OCI-LY7 (cell line): ENCODE data around the gene GTSE1.

Experiments
- EZH2phosphoT487 ChIP-seq: fragments of 200-600 bp; sonication (generic); IDR thresholded peaks from 2 replicates; pipeline ENCODE4 v1.6.1; 2018; ENCODE audit warnings: low read depth, borderline replicate concordance, mild to moderate bottlenecking, mixed run types, antibody characterized with exemption, low read length, moderate library complexity, mixed read lengths
- TF ChIP-seq, protein P1 (sequence below): fragments of 200-600 bp; sonication (generic); conservative IDR thresholded peaks from 2 replicates; pipeline ENCODE4 v1.5.1; 2014; ENCODE audit warnings: mild to moderate bottlenecking, antibody characterized with exemption, low read length, moderate library complexity, mixed read lengths

DNA sequence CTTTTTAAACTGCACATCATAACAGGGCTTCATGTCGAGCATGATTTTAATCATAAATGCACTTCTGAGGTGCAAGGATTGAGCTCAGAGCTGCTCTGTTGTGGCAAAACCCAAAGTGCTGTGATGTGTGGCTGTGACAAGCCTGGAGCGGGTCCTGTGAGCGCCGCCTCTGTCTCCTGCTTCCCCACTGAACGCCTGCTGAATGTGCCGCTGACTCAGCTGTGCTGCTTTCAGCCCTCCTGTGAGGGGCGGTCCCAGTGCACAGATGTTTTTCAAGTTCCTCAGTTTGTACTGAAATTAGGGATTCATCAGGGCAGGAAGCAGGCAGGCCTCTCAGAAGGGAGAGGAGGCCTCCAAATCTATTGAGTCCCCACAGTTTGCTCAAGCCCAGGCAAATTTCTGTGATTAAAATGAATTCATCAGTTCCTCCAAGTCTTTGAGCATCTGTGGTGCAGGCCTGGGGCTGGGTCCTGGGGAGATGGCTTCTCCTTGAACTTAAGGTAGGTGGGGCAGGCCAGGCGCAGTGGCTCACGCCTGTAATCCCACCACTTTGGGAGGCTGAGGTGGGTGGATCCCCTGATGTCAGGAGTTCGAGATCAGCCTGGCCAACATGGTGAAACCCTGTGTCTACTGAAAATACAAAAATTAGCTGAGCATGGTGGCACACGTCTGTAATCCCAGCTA is 3.0 kb upstream of the GTSE1 start:
- TF ChIP-seq, protein P1, sequence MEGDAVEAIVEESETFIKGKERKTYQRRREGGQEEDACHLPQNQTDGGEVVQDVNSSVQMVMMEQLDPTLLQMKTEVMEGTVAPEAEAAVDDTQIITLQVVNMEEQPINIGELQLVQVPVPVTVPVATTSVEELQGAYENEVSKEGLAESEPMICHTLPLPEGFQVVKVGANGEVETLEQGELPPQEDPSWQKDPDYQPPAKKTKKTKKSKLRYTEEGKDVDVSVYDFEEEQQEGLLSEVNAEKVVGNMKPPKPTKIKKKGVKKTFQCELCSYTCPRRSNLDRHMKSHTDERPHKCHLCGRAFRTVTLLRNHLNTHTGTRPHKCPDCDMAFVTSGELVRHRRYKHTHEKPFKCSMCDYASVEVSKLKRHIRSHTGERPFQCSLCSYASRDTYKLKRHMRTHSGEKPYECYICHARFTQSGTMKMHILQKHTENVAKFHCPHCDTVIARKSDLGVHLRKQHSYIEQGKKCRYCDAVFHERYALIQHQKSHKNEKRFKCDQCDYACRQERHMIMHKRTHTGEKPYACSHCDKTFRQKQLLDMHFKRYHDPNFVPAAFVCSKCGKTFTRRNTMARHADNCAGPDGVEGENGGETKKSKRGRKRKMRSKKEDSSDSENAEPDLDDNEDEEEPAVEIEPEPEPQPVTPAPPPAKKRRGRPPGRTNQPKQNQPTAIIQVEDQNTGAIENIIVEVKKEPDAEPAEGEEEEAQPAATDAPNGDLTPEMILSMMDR: peak; percentile 49
- TF ChIP-seq EZH2phosphoT487: no peak
